H1 (cell line): ENCODE data around the gene CRISPLD2. TPM values are rescaled to one million over a fixed set of nuclear protein-coding genes. Genes with fewer than 3 reads are reported as not detected.

Source experiments
- CTCF ChIA-PET: fragments of 300-600 bp; sonication (Branson Sonifier 250); formaldehyde crosslinking; loops from one replicate; lab custom pipeline; 2021; ENCODE audit not compliant: partially characterized antibody; lab: Charles Lee
- POLR2A ChIA-PET: fragments of 300-600 bp; sonication (Branson Sonifier 250); formaldehyde crosslinking; loops from one replicate; lab custom pipeline; 2021; ENCODE audit warnings: inconsistent platforms; ENCODE audit not compliant: partially characterized antibody; lab: Charles Lee
- DNase-seq, 2 experiments: peaks; one replicate each; pipeline versions ENCODE4 v3.0.0 to v3.0.0-alpha.2; 2010 to 2022; ENCODE audit warnings: low spot score in 2 of 2, low read depth in 1 of 2, mixed read lengths in 1 of 2
- FAIRE-seq: peaks from 2 replicates; lab custom pipeline; 2011; peaks lifted over from hg19 to GRCh38; lab: Jason Lieb, UNC
- H2AFZ ChIP-seq: 2 replicates; pipeline ENCODE4 v1.8.1; 2012; ENCODE audit warnings: low read length, inconsistent platforms
- H2AK5ac ChIP-seq: 2 replicates; pipeline ENCODE4 v1.6.1; 2013; ENCODE audit warnings: low read depth, low read length
- H2BK120ac ChIP-seq: replicated peaks from 2 replicates; pipeline ENCODE3; 2013; ENCODE audit warnings: low read depth, low read length, inconsistent platforms
- H2BK12ac ChIP-seq: 2 replicates; pipeline ENCODE4 v1.6.1; 2013; ENCODE audit warnings: low read depth, low read length
- H2BK15ac ChIP-seq: 2 replicates; pipeline ENCODE4 v1.6.1; 2013; ENCODE audit warnings: low read length
- H2BK20ac ChIP-seq: 2 replicates; pipeline ENCODE4 v1.6.1; 2013; ENCODE audit warnings: low read length
- H2BK5ac ChIP-seq: 2 replicates; pipeline ENCODE4 v1.6.1; 2013; ENCODE audit warnings: low read depth, low read length
- H3K14ac ChIP-seq: 2 replicates; pipeline ENCODE4 v1.6.1; 2013; ENCODE audit warnings: inconsistent platforms; ENCODE audit not compliant: insufficient read length
- H3K18ac ChIP-seq: 2 replicates; pipeline ENCODE4 v1.6.1; 2013; ENCODE audit warnings: low read length; ENCODE audit errors: extremely low read depth
- H3K23ac ChIP-seq: 2 replicates; pipeline ENCODE4 v1.6.1; 2013; ENCODE audit warnings: inconsistent platforms; ENCODE audit not compliant: insufficient read length
- H3K23me2 ChIP-seq: 2 replicates; pipeline ENCODE4 v1.6.1; 2013; ENCODE audit warnings: low read depth, low read length
- H3K27ac ChIP-seq: 2 replicates; pipeline ENCODE4 v1.6.1; 2011; ENCODE audit warnings: low read depth, low read length, inconsistent platforms
- H3K27me3 ChIP-seq, 4 experiments: replicated peaks in 1 of 4; 1 replicate in 1 of 4; 2 replicates in 3 of 4; pipeline versions ENCODE4 v1.6.1 to v1.8.1; 2011 to 2013; ENCODE audit warnings: low read length in 3 of 4, mild to moderate bottlenecking in 3 of 4, inconsistent platforms in 2 of 4, mixed read lengths in 2 of 4, moderate library complexity in 1 of 4; ENCODE audit not compliant: control insufficient read depth in 3 of 4, insufficient read depth in 3 of 4; ENCODE audit errors: extremely low read depth in 1 of 4
- H3K36me3 ChIP-seq, 4 experiments: 2 replicates each; pipeline versions ENCODE4 v1.6.1 to v1.8.1; 2011 to 2013; ENCODE audit warnings: mild to moderate bottlenecking in 4 of 4, low read length in 3 of 4, moderate library complexity in 2 of 4, control low read depth in 1 of 4, inconsistent platforms in 1 of 4; ENCODE audit not compliant: insufficient read depth in 4 of 4, control insufficient read depth in 2 of 4
- H3K4ac ChIP-seq: replicated peaks from 2 replicates; pipeline ENCODE3; 2013; ENCODE audit warnings: low read length, low read depth, mixed read lengths, inconsistent platforms; ENCODE audit not compliant: insufficient read length
- H3K4me1 ChIP-seq, 4 experiments: replicated peaks in 1 of 4; 1 replicate in 1 of 4; 2 replicates in 3 of 4; pipeline versions ENCODE4 v1.6.1 to v1.8.1; 2011 to 2013; ENCODE audit warnings: low read length in 3 of 4, inconsistent platforms in 2 of 4, mixed read lengths in 1 of 4; ENCODE audit not compliant: insufficient read depth in 4 of 4, control insufficient read depth in 3 of 4
- H3K4me2 ChIP-seq, 2 experiments: 2 replicates each; pipeline versions ENCODE4 v1.6.1 to v1.8.1; 2011 to 2013; ENCODE audit warnings: low read depth in 2 of 2, low read length in 2 of 2, control low read depth in 1 of 2, inconsistent platforms in 1 of 2, mild to moderate bottlenecking in 1 of 2; ENCODE audit not compliant: insufficient read depth in 1 of 2
- H3K4me3 ChIP-seq, 4 experiments: fragments of 200-600, 300-600 bp in 1 of 4; sonication (generic), shearing (Covaris generic), sonication (Bioruptor Twin) in 1 of 4; 2 replicates each; pipeline versions ENCODE4 v1.5.1 to v1.8.1; 2011 to 2016; ENCODE audit warnings: low read length in 4 of 4, low read depth in 3 of 4, control low read depth in 2 of 4, inconsistent platforms in 2 of 4, mild to moderate bottlenecking in 2 of 4, mixed read lengths in 1 of 4, moderate library complexity in 1 of 4; ENCODE audit not compliant: insufficient read depth in 2 of 4; ENCODE audit errors: extremely low read depth in 1 of 4
- H3K56ac ChIP-seq: replicated peaks from 2 replicates; pipeline ENCODE3; 2013; ENCODE audit warnings: low read depth, mild to moderate bottlenecking, mixed read lengths, low read length, inconsistent platforms; ENCODE audit not compliant: insufficient read length
- H3K79me1 ChIP-seq: 2 replicates; pipeline ENCODE4 v1.6.1; 2013; ENCODE audit warnings: low read depth, low read length, control low read depth
- H3K79me2 ChIP-seq, 2 experiments: 2 replicates each; pipeline versions ENCODE4 v1.6.1 to v1.8.1; 2012 to 2013; ENCODE audit warnings: low read length in 2 of 2, mild to moderate bottlenecking in 2 of 2, inconsistent platforms in 1 of 2; ENCODE audit not compliant: insufficient read depth in 2 of 2, control insufficient read depth in 1 of 2
- H3K9ac ChIP-seq, 4 experiments: replicated peaks in 1 of 4; 1 replicate in 1 of 4; 2 replicates in 3 of 4; pipeline versions ENCODE4 v1.6.1 to v1.8.1; 2011 to 2013; ENCODE audit warnings: low read depth in 3 of 4, low read length in 3 of 4, control low read depth in 2 of 4, mild to moderate bottlenecking in 2 of 4, moderate library complexity in 2 of 4, inconsistent platforms in 1 of 4; ENCODE audit errors: extremely low read depth in 1 of 4
- H3K9me3 ChIP-seq, 2 experiments: 2 replicates each; pipeline versions ENCODE4 v1.6.1 to v1.8.1; 2012 to 2013; ENCODE audit warnings: mild to moderate bottlenecking in 2 of 2, moderate library complexity in 2 of 2, control low read depth in 1 of 2, inconsistent platforms in 1 of 2, low read depth in 1 of 2, low read length in 1 of 2, mixed read lengths in 1 of 2; ENCODE audit not compliant: insufficient read depth in 2 of 2
- H4K20me1 ChIP-seq, 2 experiments: replicated peaks in 1 of 2; 2 replicates each; pipeline versions ENCODE3 to v1.8.1; 2011 to 2013; ENCODE audit warnings: inconsistent platforms in 2 of 2, low read length in 2 of 2, mild to moderate bottlenecking in 1 of 2; ENCODE audit not compliant: insufficient read depth in 2 of 2, control insufficient read depth in 1 of 2
- H4K5ac ChIP-seq: 2 replicates; pipeline ENCODE4 v1.6.1; 2013; ENCODE audit warnings: low read length, low read depth, mixed read lengths, inconsistent platforms; ENCODE audit not compliant: insufficient read length
- H4K8ac ChIP-seq: 2 replicates; pipeline ENCODE4 v1.8.0; 2013; ENCODE audit warnings: mild to moderate bottlenecking, moderate library complexity, low read length, inconsistent platforms; ENCODE audit not compliant: insufficient read depth; ENCODE audit errors: extremely low read depth
- H4K91ac ChIP-seq: replicated peaks from 2 replicates; pipeline ENCODE3; 2013; ENCODE audit warnings: low read length, mixed read lengths, inconsistent platforms; ENCODE audit not compliant: insufficient read length
- BACH1 ChIP-seq: IDR thresholded peaks from 2 replicates; pipeline ENCODE4 v1.6.1; 2012; ENCODE audit warnings: low read length, improper control_type of control experiment
- CBX5 ChIP-seq: fragments of 300-800, 300-1000 bp; sonication (generic); IDR thresholded peaks from 2 replicates; pipeline ENCODE4 v1.7.1; 2016; ENCODE audit warnings: antibody characterized with exemption, low read length, low read depth
- EP300 ChIP-seq, 2 experiments: IDR thresholded peaks; 1 replicate in 1 of 2; 2 replicates in 1 of 2; pipeline ENCODE4 v1.6.1; 2011 to 2012; ENCODE audit warnings: low read depth in 2 of 2, low read length in 2 of 2, mild to moderate bottlenecking in 2 of 2, borderline replicate concordance in 1 of 2, inconsistent platforms in 1 of 2, moderate library complexity in 1 of 2
- FOSL1 ChIP-seq: IDR thresholded peaks from 2 replicates; pipeline ENCODE4 v1.6.1; 2011; ENCODE audit warnings: mild to moderate bottlenecking, low read depth, low read length, moderate library complexity; ENCODE audit not compliant: insufficient read depth
- HDAC2 ChIP-seq, 2 experiments: fragments of 300-600 bp in 1 of 2; sonication (generic) in 1 of 2; IDR thresholded peaks; 2 replicates each; pipeline ENCODE4 v1.6.1; 2011 to 2012; ENCODE audit warnings: low read depth in 2 of 2, low read length in 2 of 2, mild to moderate bottlenecking in 2 of 2, moderate library complexity in 2 of 2, borderline replicate concordance in 1 of 2, inconsistent platforms in 1 of 2
- HDAC6 ChIP-seq: IDR thresholded peaks from one replicate; pipeline ENCODE4 v1.7.1; 2012; ENCODE audit warnings: low read depth, mild to moderate bottlenecking, inconsistent platforms, low read length, moderate library complexity
- RAD21 ChIP-seq, 2 experiments: IDR thresholded peaks in 1 of 2; conservative IDR thresholded peaks in 1 of 2; 2 replicates each; pipeline ENCODE4 v1.6.1; 2011; ENCODE audit warnings: low read depth in 2 of 2, low read length in 2 of 2, improper control_type of control experiment in 1 of 2, inconsistent platforms in 1 of 2, mild to moderate bottlenecking in 1 of 2, moderate library complexity in 1 of 2
- SIX5 ChIP-seq: IDR thresholded peaks from 2 replicates; pipeline ENCODE4 v1.6.1; 2011; ENCODE audit warnings: mild to moderate bottlenecking, low read depth, low read length
- SRF ChIP-seq: IDR thresholded peaks from 2 replicates; pipeline ENCODE4 v1.6.1; 2011; ENCODE audit warnings: mild to moderate bottlenecking, low read depth, low read length, moderate library complexity
- TAF1 ChIP-seq: IDR thresholded peaks from 2 replicates; pipeline ENCODE4 v1.6.1; 2011; ENCODE audit warnings: mild to moderate bottlenecking, low read depth, low read length
- YY1 ChIP-seq: IDR thresholded peaks from 2 replicates; pipeline ENCODE4 v1.6.1; 2011; ENCODE audit warnings: low read depth, mild to moderate bottlenecking, low read length
- WGBS, 2 experiments: shearing (Covaris generic) in 1 of 2; methylation state at CpG; one replicate each; pipeline versions ENCODE4 v1.1.6 to v1.1.7; 2013 to 2015; ENCODE audit warnings: low lambda C conversion rate in 2 of 2, mixed read lengths in 2 of 2, inconsistent platforms in 1 of 2, low coverage in 1 of 2, missing lambda C conversion rate in 1 of 2; ENCODE audit not compliant: insufficient replicate concordance in 2 of 2, insufficient coverage in 1 of 2, insufficient read length in 1 of 2; ENCODE audit errors: extremely low coverage in 1 of 2, missing lambda C conversion rate in 1 of 2; 5-methylcytosine and 5-hydroxymethylcytosine counted together
- polyA plus RNA-seq, 7 experiments: library from polyadenylated mRNA; depleted of rRNA in 3 of 7; stranded (reverse) in 5 of 7; unstranded in 2 of 7; fragments of >200 nt in 5 of 7; fragments of 200-250 nt in 2 of 7; gene quantifications; 1 replicate in 5 of 7; 2 replicates in 1 of 7; 4 replicates in 1 of 7; pipeline versions ENCODE4 v1.2.1 to v1.2.3, GENCODE V29; 2011 to 2013; ENCODE audit warnings: missing spikeins in 2 of 7, mixed read lengths in 2 of 7
- total RNA-seq: library from RNA; stranded (reverse); fragmentation: NEBNext Ultra II Directional; extraction: Animal tissue kit (Norgen Biotek cat#: 25700); gene quantifications from 2 replicates; pipeline ENCODE4 v1.2.1, GENCODE V29; 2021

The CRISPLD2 gene
- total and polyA plus RNA-seq, 2 of the 8 experiments (the other 6 are each of a cell fraction or from before 2014, with no cell fraction given): 2.7 to 5.1 TPM

DNA sequence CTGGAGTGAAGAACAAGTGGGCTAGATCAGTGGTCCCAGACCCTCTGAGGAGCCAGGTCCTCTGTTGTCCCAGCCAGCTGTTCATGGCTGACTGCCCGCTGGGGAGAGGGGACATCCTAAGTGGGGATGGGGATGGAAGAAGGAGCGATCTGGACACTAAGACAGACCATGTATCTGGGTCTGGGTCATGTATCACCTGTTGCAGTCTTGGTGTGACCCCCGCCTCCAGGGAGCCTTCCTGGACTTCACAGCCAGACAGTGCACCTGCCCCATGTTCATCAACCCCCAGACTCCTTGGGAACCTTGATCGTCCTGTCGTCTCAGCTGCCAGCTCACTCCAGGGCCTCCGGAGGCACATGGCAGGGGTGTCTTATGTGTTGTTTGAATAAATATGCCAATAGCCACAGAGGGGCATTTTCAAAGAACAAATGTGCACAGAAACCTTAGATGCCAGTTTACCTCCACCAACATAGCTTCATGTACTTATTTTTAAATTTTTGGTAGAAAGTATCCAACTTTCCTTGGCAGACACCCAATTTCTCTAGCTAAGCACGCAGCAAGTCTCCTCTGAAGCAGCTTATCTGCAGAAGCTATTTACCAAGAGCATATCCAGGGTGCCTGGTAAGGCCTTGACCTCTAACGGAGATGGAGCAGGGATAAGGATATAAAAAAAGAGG lies 43.2 kb downstream of the CRISPLD2 start:
- H3K14ac ChIP-seq: no peak overlapping the region
- no peak overlapping the region for H3K18ac ChIP-seq
- no peak overlapping the region for H4K91ac ChIP-seq
- H3K27ac ChIP-seq: no peak overlapping the region
- H3K4me3 ChIP-seq: no peak overlapping the region
- FAIRE-seq (no peak), DNase-seq (no peak)
- no peak overlapping the region for H2BK5ac ChIP-seq
- no peak overlapping the region for H2AFZ ChIP-seq
- no peak overlapping the region for H3K9ac ChIP-seq
- no peak overlapping the region for H3K56ac ChIP-seq
- no peaks in the 10 kb centered on the region for H3K79me1 ChIP-seq
- H3K27me3 ChIP-seq: no peaks in the 10 kb centered on the region
- H2BK15ac ChIP-seq: no peak overlapping the region
- H3K23me2 ChIP-seq: no peaks in the 10 kb centered on the region; the same call in 1 of the 2 replicates
- no peak overlapping the region for H2AK5ac ChIP-seq
- H4K5ac ChIP-seq: no peak overlapping the region
- ChIA-PET POLR2A (interaction anchor here (0.6 to 1.8 kb wide), 2 partner anchors 8 to 14 kb away, joined by 3 read pairs; no protein-coding TSS in a partner anchor), CTCF (interaction anchor here (1.3 to 2.2 kb wide), 3 partner anchors 62 to 116 kb away, joined by 3 to 8 read pairs (median 4); no protein-coding TSS in a partner anchor)
- H3K4me1 ChIP-seq: no peaks in the 10 kb centered on the region
- no peak overlapping the region for H3K4ac ChIP-seq
- H3K9me3 ChIP-seq: peaks cover 4 to 7% of the 10 kb centered on the region in 2 experiments; a peak in 3 of 4 replicates
- H4K20me1 ChIP-seq: no peaks in the 10 kb centered on the region
- no peak overlapping the region for H3K23ac ChIP-seq
- no peak overlapping the region for H4K8ac ChIP-seq
- H3K36me3 ChIP-seq: no peaks in the 10 kb centered on the region
- H3K4me2 ChIP-seq: no peak overlapping the region
- H2BK12ac ChIP-seq: no peak overlapping the region
- no peak overlapping the region for H2BK120ac ChIP-seq
- no peaks in the 10 kb centered on the region for H3K79me2 ChIP-seq
- no peak overlapping the region for H2BK20ac ChIP-seq
- WGBS, 2 experiments: 91% methylated on average over 8 of the region's 8 CpGs; no CpG with 5 or more reads in 1 of the 2 experiments
- TF ChIP-seq CBX5: no peak
- no peak for TF ChIP-seq EP300 (IDR thresholded peaks at IDR 0.05; ENCODE audit: borderline replicate concordance in 1 of 2, low read depth in 2 of 2, low read length in 2 of 2)
- TF ChIP-seq YY1: no peak
- TF ChIP-seq RAD21 (IDR thresholded peaks at IDR 0.05 in 1 of 2, conservative IDR thresholded peaks at IDR 0.05 in 1 of 2; ENCODE audit: low read depth in 2 of 2, low read length in 2 of 2): no peak
- TF ChIP-seq HDAC2 (IDR thresholded peaks at IDR 0.05; ENCODE audit: borderline replicate concordance in 1 of 2, low read depth in 2 of 2, low read length in 2 of 2): no peak
- no peak for TF ChIP-seq SRF
- TF ChIP-seq BACH1: no peak
- no peak for TF ChIP-seq TAF1
- no peak for TF ChIP-seq SIX5
- no peak for TF ChIP-seq HDAC6
- no peak for TF ChIP-seq FOSL1
